Fibroblast of lung (primary cell): ENCODE results near the gene ZDHHC11.
"Not testable (repeated sequence)": the region's sequence is repeated elsewhere in the genome, so short reads cannot be mapped to it uniquely, and the experiment has no call there.

Experiments
- CTCF ChIP-seq, 2 donors: IDR thresholded peaks in 1 of 2; conservative IDR thresholded peaks in 1 of 2; 1 replicate in 1 of 2; 2 replicates in 1 of 2; pipeline ENCODE4 v1.5.1; 2011 to 2012; ENCODE audit warnings: low read length in 2 of 2, control low read depth in 1 of 2, inconsistent platforms in 1 of 2, low read depth in 1 of 2, mild to moderate bottlenecking in 1 of 2
- EZH2 ChIP-seq: IDR thresholded peaks from 2 replicates; pipeline ENCODE4 v1.5.1; 2012; ENCODE audit warnings: low read length, control low read depth, mild to moderate bottlenecking; ENCODE audit errors: missing control alignments

DNA sequence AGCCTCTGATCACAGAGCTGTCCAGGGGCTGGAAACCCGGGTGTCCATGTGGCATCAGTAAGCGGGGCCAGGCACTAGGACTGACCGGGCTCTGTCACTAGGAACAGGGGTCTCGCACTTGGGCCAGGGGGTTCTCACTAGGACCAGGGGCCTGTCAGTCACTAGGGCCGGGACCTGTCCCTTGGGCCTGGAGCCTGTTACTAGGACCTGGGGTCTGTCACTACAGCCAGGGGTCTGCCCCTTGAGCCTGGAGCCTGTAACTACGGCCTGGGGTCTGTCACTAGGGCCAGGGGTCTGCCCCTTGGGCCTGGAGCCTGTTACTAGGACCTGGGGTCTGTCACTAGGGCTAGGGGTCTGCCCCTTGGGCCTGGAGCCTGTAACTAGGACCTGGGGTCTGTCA is 76.5 kb downstream of the ZDHHC11 start:
- not testable (repeated sequence) for TF ChIP-seq CTCF (conservative IDR thresholded peaks at IDR 0.05 in 1 of 2, IDR thresholded peaks at IDR 0.05 in 1 of 2; ENCODE audit: low read depth in 1 of 2, low read length in 2 of 2); EZH2
